HG02642 (cell line): ENCODE measurements around the gene DPEP3.
"Not testable (repeated sequence)": the region's sequence is repeated elsewhere in the genome, so short reads cannot be mapped to it uniquely, and the experiment has no call there.

ENCODE experiments used
- ATAC-seq: cut with Tn5 transposase; IDR thresholded peaks from one replicate; pipeline ENCODE4 v1.9.1; 2021; ENCODE audit warnings: mild to moderate bottlenecking; ENCODE audit not compliant: unreplicated experiment, poor library complexity

Gene DPEP3

GRCh38 chr16:67946966-67947558, 33.2 kb downstream of the DPEP3 start:
- no peak for ATAC-seq

GRCh38 chr16:67946128-67946569, 34.1 kb downstream of the DPEP3 start:
- no peak for ATAC-seq

- no peak for ATAC-seq
Observed at GRCh38 chr16:67945392-67945933, 34.8 kb downstream of the DPEP3 start.

- no peak for ATAC-seq
Observed at GRCh38 chr16:67944690-67945391, 35.5 kb downstream of the DPEP3 start.

- no peak for ATAC-seq
Observed at GRCh38 chr16:67943619-67944504, 36.4 kb downstream of the DPEP3 start, which contains the start of gene LCAT. Gene LCAT, minus strand, starts transcription at chr16:67944120. Its CDS starts 19 bp downstream, at chr16:67944101.

GRCh38 chr16:67943256-67943618, 37.1 kb downstream of the DPEP3 start:
- ATAC-seq = no peak

- ATAC-seq = no peak
Observed at GRCh38 chr16:67942510-67943255, 37.6 kb downstream of the DPEP3 start.

GRCh38 chr16:67942200-67942509, 38.1 kb downstream of the DPEP3 start:
- ATAC-seq = no peak

GRCh38 chr16:67941469-67942199, 38.7 kb downstream of the DPEP3 start:
- ATAC-seq = no peak

- ATAC-seq = no peak
Observed at GRCh38 chr16:67940446-67941089, 39.7 kb downstream of the DPEP3 start.

GRCh38 chr16:67939507-67940445, 40.5 kb downstream of the DPEP3 start:
- ATAC-seq = no peak

- ATAC-seq = not testable (repeated sequence)
Observed at GRCh38 chr16:67937713-67938112, 42.6 kb downstream of the DPEP3 start.

GRCh38 chr16:67936880-67937605, 43.3 kb downstream of the DPEP3 start:
- ATAC-seq = peak; percentile 44

GRCh38 chr16:67936124-67936879, 44.0 kb downstream of the DPEP3 start, which contains the start of gene PSMB10:
Gene PSMB10, minus strand, starts transcription at chr16:67936850. Its CDS starts 101 bp downstream, at chr16:67936749.
- ATAC-seq = peak; percentile 10

GRCh38 chr16:67935402-67936123, 44.7 kb downstream of the DPEP3 start:
- peak; percentile 90 for ATAC-seq

GRCh38 chr16:67935101-67935401, 45.2 kb downstream of the DPEP3 start:
- no peak for ATAC-seq
